GM12878 (cell line): ENCODE data around the gene USO1. TPM values are rescaled to one million over a fixed set of nuclear protein-coding genes. Genes with fewer than 3 reads are reported as not detected.

ENCODE experiments used
- ATF7 ChIP-seq: fragments of 450-650 bp; IDR thresholded peaks from 2 replicates; pipeline ENCODE4 v1.6.1; 2016; ENCODE audit warnings: low read depth, mild to moderate bottlenecking
- BCLAF1 ChIP-seq: fragments of 450-650 bp; IDR thresholded peaks from 2 replicates; pipeline ENCODE4 v1.6.1; 2017; ENCODE audit warnings: antibody characterized with exemption, mild to moderate bottlenecking, moderate library complexity
- CBX5 ChIP-seq: sonication (generic); IDR thresholded peaks from 2 replicates; pipeline ENCODE4 v1.6.1; 2016; ENCODE audit warnings: low read depth, moderate library complexity, mild to moderate bottlenecking, inconsistent platforms
- CHD4 ChIP-seq: fragments of 200-600 bp; sonication (generic); IDR thresholded peaks from 2 replicates; pipeline ENCODE4 v1.6.1; 2016; ENCODE audit warnings: mild to moderate bottlenecking
- FOXM1 ChIP-seq: IDR thresholded peaks from 2 replicates; pipeline ENCODE4 v1.6.1; 2012; ENCODE audit warnings: low read depth, mild to moderate bottlenecking, inconsistent platforms, low read length, moderate library complexity
- HDAC6 ChIP-seq: fragments of 200-600 bp; sonication (generic); IDR thresholded peaks from one replicate; pipeline ENCODE4 v1.8.0; 2017; ENCODE audit warnings: antibody characterized with exemption; ENCODE audit not compliant: unreplicated experiment
- HDGF ChIP-seq: fragments of 450-650 bp; IDR thresholded peaks from 2 replicates; pipeline ENCODE4 v1.6.1; 2016; ENCODE audit warnings: antibody characterized with exemption
- HSF1 ChIP-seq: fragments of 150-350 bp; IDR thresholded peaks from 2 replicates; pipeline ENCODE4 v1.6.1; 2014; ENCODE audit warnings: mild to moderate bottlenecking, low read depth, low read length
- IKZF1 ChIP-seq: fragments of 450-650 bp; conservative IDR thresholded peaks from 2 replicates; pipeline ENCODE4 v1.6.1; 2017; ENCODE audit warnings: antibody characterized with exemption, mild to moderate bottlenecking
- IRF3 ChIP-seq: fragments of 450-650 bp; IDR thresholded peaks from 2 replicates; pipeline ENCODE4 v1.6.1; 2014; ENCODE audit warnings: mild to moderate bottlenecking
- NR2F1 ChIP-seq: fragments of 450-650 bp; conservative IDR thresholded peaks from 2 replicates; pipeline ENCODE4 v1.6.1; 2017; ENCODE audit warnings: mild to moderate bottlenecking
- RCOR1 ChIP-seq: conservative IDR thresholded peaks from 2 replicates; pipeline ENCODE4 v1.6.1; 2012; ENCODE audit warnings: low read depth, low read length, improper control_type of control experiment
- SKIL ChIP-seq: fragments of 450-650 bp; IDR thresholded peaks from 2 replicates; pipeline ENCODE4 v1.6.1; 2017; ENCODE audit warnings: mild to moderate bottlenecking, low read depth, inconsistent platforms; ENCODE audit not compliant: poor library complexity, severe bottlenecking
- SREBF1 ChIP-seq: IDR thresholded peaks from 2 replicates; pipeline ENCODE4 v1.6.1; 2012; ENCODE audit warnings: mild to moderate bottlenecking, low read length
- SREBF2 ChIP-seq: IDR thresholded peaks from 2 replicates; pipeline ENCODE4 v1.6.1; 2012; ENCODE audit warnings: mild to moderate bottlenecking, low read length
- SUZ12 ChIP-seq: fragments of 200-600 bp; sonication (generic); IDR thresholded peaks from one replicate; pipeline ENCODE4 v1.6.1; 2018; ENCODE audit warnings: antibody characterized with exemption, mild to moderate bottlenecking; ENCODE audit not compliant: unreplicated experiment
- TCF12 ChIP-seq: IDR thresholded peaks from 2 replicates; pipeline ENCODE4 v1.6.1; 2011; ENCODE audit warnings: low read depth, mild to moderate bottlenecking, low read length
- ZBED1 ChIP-seq: IDR thresholded peaks from 2 replicates; pipeline ENCODE4 v1.6.1; 2016; ENCODE audit warnings: borderline replicate concordance
- ZBTB4 ChIP-seq: fragments of 450-650 bp; formaldehyde crosslinking; IDR thresholded peaks from 2 replicates; pipeline ENCODE4 v1.4.0; 2022; ENCODE audit warnings: mild to moderate bottlenecking, moderate library complexity
- ZNF24 ChIP-seq: fragments of 450-650 bp; IDR thresholded peaks from 2 replicates; pipeline ENCODE4 v1.6.1; 2017; ENCODE audit warnings: antibody characterized with exemption, mild to moderate bottlenecking
- polyA plus RNA-seq, 11 experiments: library from polyadenylated mRNA; depleted of rRNA in 4 of 11; unstranded in 6 of 11; stranded (reverse) in 5 of 11; fragments of >200 nt; fragmentation: Nextera tagmentation in 4 of 11; fragmentation: Illumina TruSeq in 1 of 11; extraction: Ambion mirVana in 4 of 11; extraction: Trizol in 1 of 11; gene quantifications; 1 replicate in 1 of 11; 2 replicates in 10 of 11; pipeline versions ENCODE4 v1.2.1 to v1.2.3, GENCODE V29; 2011 to 2016; ENCODE audit warnings: inconsistent platforms in 2 of 11, missing spikeins in 2 of 11, low read depth in 1 of 11
- total RNA-seq, 4 experiments: library from RNA; depleted of rRNA in 3 of 4; stranded (reverse); fragments of >200 nt in 3 of 4; fragmentation: Illumina TruSeq in 1 of 4; extraction: Trizol in 1 of 4; gene quantifications; 2 replicates each; pipeline versions ENCODE4 v1.2.1 to v1.2.3, GENCODE V29; 2013 to 2021

USO1 gene
- total and polyA plus RNA-seq, 10 of the 15 experiments (the other 5 are each of a cell fraction or from before 2014, with no cell fraction given): 19.4 to 79.7 (median 59.6) TPM

- no peak for TF ChIP-seq ZBED1
- no peak for TF ChIP-seq TCF12
- no peak; the same call in 1 of the 2 replicates for TF ChIP-seq CBX5
- peak; percentile 58 for TF ChIP-seq IKZF1
- TF ChIP-seq SREBF2: no peak
- no peak for TF ChIP-seq HSF1
- TF ChIP-seq HDAC6: no peak
- TF ChIP-seq ZBTB4 (CRISPR knock-in tag): no peak
- peak; percentile 56 for TF ChIP-seq ATF7
- TF ChIP-seq SUZ12: no peak
- TF ChIP-seq CHD4: no peak
- peak; percentile 73 for TF ChIP-seq SKIL
- no peak for TF ChIP-seq IRF3
- no peak for TF ChIP-seq NR2F1
- TF ChIP-seq ZNF24: no peak
- peak; percentile 28; the same call in 1 of the 2 replicates for TF ChIP-seq FOXM1
- no peak for TF ChIP-seq RCOR1
- peak; percentile 93 for TF ChIP-seq HDGF
- TF ChIP-seq SREBF1: no peak
- no peak for TF ChIP-seq BCLAF1
Measured at GRCh38 chr4:75724066-75724866, at the start of gene USO1 (continued).
